ENCODE results near the gene UBN1.

Gene UBN1

GRCh38 chr16:4931381-4931780 lies 84.1 kb downstream of the UBN1 start:
- TF ChIP-seq GLIS3 (CRISPR knock-in tag; IDR thresholded peaks at IDR 0.05) (no peak), PATZ1 (CRISPR knock-in tag; IDR thresholded peaks at IDR 0.05; ENCODE audit: borderline replicate concordance) (no peak), ZNF565 (CRISPR knock-in tag; conservative IDR thresholded peaks at IDR 0.05; ENCODE audit: low read depth) (no peak), ARNTL (CRISPR knock-in tag; IDR thresholded peaks at IDR 0.05; ENCODE audit: borderline replicate concordance, low read depth) (no peak), RARB (CRISPR knock-in tag; IDR thresholded peaks at IDR 0.05) (no peak), OSR1 (CRISPR knock-in tag; IDR thresholded peaks at IDR 0.05) (no peak), ZC3H10 (CRISPR knock-in tag; IDR thresholded peaks at IDR 0.05) (no peak), CSRNP3 (CRISPR knock-in tag; IDR thresholded peaks at IDR 0.05) (no peak), PPARA (CRISPR knock-in tag; IDR thresholded peaks at IDR 0.05; ENCODE audit: borderline replicate concordance) (no peak), ZFP30 (CRISPR knock-in tag; IDR thresholded peaks at IDR 0.05) (no peak), BACH2 (CRISPR knock-in tag; IDR thresholded peaks at IDR 0.05; ENCODE audit: borderline replicate concordance) (no peak), TSHZ2 (CRISPR knock-in tag; IDR thresholded peaks at IDR 0.05) (no peak)
- no peak for ATAC-seq
